IPS-18c (cell line): ENCODE measurements around the gene CD180.

Source experiments
- H3K4me3 ChIP-seq: 2 replicates; pipeline ENCODE4 v1.7.0; 2013; ENCODE audit warnings: low read depth, mild to moderate bottlenecking, low read length, moderate library complexity; ENCODE audit not compliant: insufficient read depth
- H3K9me3 ChIP-seq: one replicate; pipeline ENCODE4 v1.6.1; 2013; ENCODE audit warnings: mild to moderate bottlenecking, low read length, moderate library complexity; ENCODE audit not compliant: control insufficient read depth, insufficient read depth

The CD180 gene

GRCh38 chr5:67152400-67152799, 44.2 kb downstream of the CD180 start:
- H3K4me3 ChIP-seq, result no peak overlapping the region
- H3K9me3 ChIP-seq, result no peaks in the 10 kb centered on the region

GRCh38 chr5:67149951-67150523, 46.6 kb downstream of the CD180 start:
- H3K4me3 ChIP-seq, result no peak overlapping the region

GRCh38 chr5:67149057-67149950, 47.3 kb downstream of the CD180 start:
- H3K9me3 ChIP-seq, result no peaks in the 10 kb centered on the region
- H3K4me3 ChIP-seq, result no peak overlapping the region

More at GRCh38 chr5:67149951-67150523, 46.6 kb downstream of the CD180 start:
- no peaks in the 10 kb centered on the region for H3K9me3 ChIP-seq

- no peaks in the 10 kb centered on the region for H3K9me3 ChIP-seq
- H3K4me3 ChIP-seq, result no peak overlapping the region
Observed at GRCh38 chr5:67147760-67148159, 48.8 kb downstream of the CD180 start.

GRCh38 chr5:67146981-67147380, 49.6 kb downstream of the CD180 start:
- Histone ChIP-seq H3K4me3 (no peak overlapping the region), H3K9me3 (no peaks in the 10 kb centered on the region)

GRCh38 chr5:67146574-67146973, 50.0 kb downstream of the CD180 start:
- Histone ChIP-seq H3K9me3 (no peaks in the 10 kb centered on the region), H3K4me3 (no peak overlapping the region)

GRCh38 chr5:67144183-67144639, 52.4 kb downstream of the CD180 start:
- Histone ChIP-seq H3K9me3 (no peaks in the 10 kb centered on the region), H3K4me3 (no peak overlapping the region)

- Histone ChIP-seq H3K9me3 (no peaks in the 10 kb centered on the region), H3K4me3 (no peak overlapping the region)
Observed at GRCh38 chr5:67143549-67143948, 53.0 kb downstream of the CD180 start.

- no peaks in the 10 kb centered on the region for H3K9me3 ChIP-seq
- no peak overlapping the region for H3K4me3 ChIP-seq
Observed at GRCh38 chr5:67142816-67143215, 53.8 kb downstream of the CD180 start.

- H3K9me3 ChIP-seq, result no peaks in the 10 kb centered on the region
- H3K4me3 ChIP-seq, result no peak overlapping the region
Observed at GRCh38 chr5:67141644-67142043, 55.0 kb downstream of the CD180 start.

GRCh38 chr5:67140413-67140812, 56.2 kb downstream of the CD180 start:
- H3K4me3 ChIP-seq, result no peak overlapping the region
- H3K9me3 ChIP-seq, result no peaks in the 10 kb centered on the region

- Histone ChIP-seq H3K9me3 (no peaks in the 10 kb centered on the region), H3K4me3 (no peak overlapping the region)
Observed at GRCh38 chr5:67139030-67139429, 57.6 kb downstream of the CD180 start.

GRCh38 chr5:67135381-67135984, 61.1 kb downstream of the CD180 start:
- Histone ChIP-seq H3K9me3 (no peaks in the 10 kb centered on the region), H3K4me3 (no peak overlapping the region)

GRCh38 chr5:67133776-67134175, 62.8 kb downstream of the CD180 start:
- Histone ChIP-seq H3K9me3 (no peaks in the 10 kb centered on the region), H3K4me3 (no peak overlapping the region)

- H3K4me3 ChIP-seq, result no peak overlapping the region
- no peaks in the 10 kb centered on the region for H3K9me3 ChIP-seq
Observed at GRCh38 chr5:67133217-67133616, 63.4 kb downstream of the CD180 start.

- H3K9me3 ChIP-seq, result no peaks in the 10 kb centered on the region
- no peak overlapping the region for H3K4me3 ChIP-seq
Observed at GRCh38 chr5:67129768-67130167, 66.8 kb downstream of the CD180 start.
